SU-DHL-6 (cell line): Measurements from ENCODE around the gene GNAQ.

Experiments used
- H2AFZ ChIP-seq: fragments of 200-600 bp; sonication (generic); 2 replicates; pipeline ENCODE4 v1.6.1; 2014; ENCODE audit warnings: low read depth, mild to moderate bottlenecking, moderate library complexity, mixed read lengths, antibody characterized with exemption, low read length; ENCODE audit not compliant: severe bottlenecking
- H3F3A ChIP-seq: fragments of 200-600 bp; shearing (Covaris generic); 2 replicates; pipeline ENCODE4 v1.6.0; 2016; ENCODE audit warnings: antibody characterized with exemption, mild to moderate bottlenecking; ENCODE audit not compliant: insufficient read depth
- H3K27ac ChIP-seq: fragments of 200-600 bp; sonication (generic); 2 replicates; pipeline ENCODE4 v1.5.1; 2016; ENCODE audit warnings: low read depth, mild to moderate bottlenecking, low read length, moderate library complexity, mixed read lengths
- H3K27me3 ChIP-seq: fragments of 200-600 bp; sonication (generic), shearing (Covaris generic); 2 replicates; pipeline ENCODE4 v1.6.0; 2014; ENCODE audit warnings: mild to moderate bottlenecking, low read length
- H3K36me3 ChIP-seq: fragments of 200-600 bp; sonication (generic); 2 replicates; pipeline ENCODE4 v1.6.1; 2014; ENCODE audit warnings: mild to moderate bottlenecking, low read length, mixed read lengths
- H3K4me2 ChIP-seq: fragments of 300-600, 200-600 bp; shearing (Covaris generic), sonication (generic); 2 replicates; pipeline ENCODE4 v1.6.0; 2014; ENCODE audit warnings: low read length, low read depth, mild to moderate bottlenecking; ENCODE audit not compliant: poor library complexity, severe bottlenecking
- H3K4me3 ChIP-seq: fragments of 200-600 bp; sonication (generic); 2 replicates; pipeline ENCODE4 v1.5.1; 2014; ENCODE audit warnings: antibody characterized with exemption, low read length, mild to moderate bottlenecking, mixed read lengths; ENCODE audit not compliant: insufficient read depth, poor library complexity, severe bottlenecking
- H3K79me2 ChIP-seq: fragments of 200-600 bp; sonication (generic); 2 replicates; pipeline ENCODE4 v1.6.1; 2014; ENCODE audit warnings: mild to moderate bottlenecking, low read length, moderate library complexity; ENCODE audit not compliant: insufficient read depth
- H3K9ac ChIP-seq: fragments of 200-600 bp; sonication (generic); 2 replicates; pipeline ENCODE4 v1.7.0; 2014; ENCODE audit warnings: mild to moderate bottlenecking, low read length
- H3K9me2 ChIP-seq: fragments of 200-600 bp; sonication (generic); replicated peaks from 2 replicates; pipeline ENCODE4 v1.6.1; 2014; ENCODE audit warnings: low read length; ENCODE audit not compliant: insufficient read depth
- H3K9me3 ChIP-seq: fragments of 200-600 bp; sonication (generic); 2 replicates; pipeline ENCODE4 v1.6.1; 2014; ENCODE audit warnings: low read length, mixed read lengths; ENCODE audit not compliant: insufficient read depth
- H4K20me1 ChIP-seq: fragments of 200-600 bp; sonication (generic); 2 replicates; pipeline ENCODE4 v1.6.1; 2014; ENCODE audit warnings: low read depth, mild to moderate bottlenecking, antibody characterized with exemption, low read length, moderate library complexity, mixed read lengths
- EZH2phosphoT487 ChIP-seq: fragments of 200-600 bp; sonication (generic), shearing (Covaris generic); conservative IDR thresholded peaks from 2 replicates; pipeline ENCODE4 v1.6.1; 2018; ENCODE audit warnings: mild to moderate bottlenecking, antibody characterized with exemption, low read length, moderate library complexity, mixed read lengths
- TF ChIP-seq, protein P1 (sequence below): fragments of 200-600 bp; sonication (generic); IDR thresholded peaks from one replicate; pipeline ENCODE4 v1.5.1; 2017; ENCODE audit warnings: antibody characterized with exemption, mild to moderate bottlenecking, low read length, moderate library complexity; ENCODE audit not compliant: insufficient read depth, poor library complexity, severe bottlenecking

The GNAQ gene

DNA sequence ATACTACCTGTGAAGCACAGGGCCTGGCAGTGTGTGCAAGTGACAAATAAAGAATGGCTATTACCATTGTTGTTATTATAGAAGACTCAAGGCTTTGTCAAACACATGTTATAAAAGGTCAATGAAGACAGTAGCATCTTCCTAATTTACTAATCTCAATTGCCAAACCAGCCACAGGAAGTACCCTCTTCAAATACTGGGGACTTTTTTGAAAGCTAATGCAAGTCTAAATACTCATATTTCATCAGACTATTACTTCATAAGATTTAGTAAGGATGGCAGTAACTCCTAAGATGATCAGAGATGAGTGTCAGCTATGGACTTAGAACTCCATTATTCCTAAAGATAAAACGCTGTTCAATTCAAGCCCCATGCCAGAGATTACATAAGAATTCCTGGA, 43.0 kb downstream of the GNAQ start:
- no peak overlapping the region for H3K27ac ChIP-seq
- H3K9me2 ChIP-seq = no peaks in the 10 kb centered on the region
- H3K9ac ChIP-seq = no peak overlapping the region
- no peak overlapping the region for H2AFZ ChIP-seq
- H4K20me1 ChIP-seq = no peaks in the 10 kb centered on the region
- H3K4me2 ChIP-seq = no peak overlapping the region
- H3K27me3 ChIP-seq = no peaks in the 10 kb centered on the region
- TF ChIP-seq EZH2phosphoT487 = no peak
- TF ChIP-seq, protein P1, sequence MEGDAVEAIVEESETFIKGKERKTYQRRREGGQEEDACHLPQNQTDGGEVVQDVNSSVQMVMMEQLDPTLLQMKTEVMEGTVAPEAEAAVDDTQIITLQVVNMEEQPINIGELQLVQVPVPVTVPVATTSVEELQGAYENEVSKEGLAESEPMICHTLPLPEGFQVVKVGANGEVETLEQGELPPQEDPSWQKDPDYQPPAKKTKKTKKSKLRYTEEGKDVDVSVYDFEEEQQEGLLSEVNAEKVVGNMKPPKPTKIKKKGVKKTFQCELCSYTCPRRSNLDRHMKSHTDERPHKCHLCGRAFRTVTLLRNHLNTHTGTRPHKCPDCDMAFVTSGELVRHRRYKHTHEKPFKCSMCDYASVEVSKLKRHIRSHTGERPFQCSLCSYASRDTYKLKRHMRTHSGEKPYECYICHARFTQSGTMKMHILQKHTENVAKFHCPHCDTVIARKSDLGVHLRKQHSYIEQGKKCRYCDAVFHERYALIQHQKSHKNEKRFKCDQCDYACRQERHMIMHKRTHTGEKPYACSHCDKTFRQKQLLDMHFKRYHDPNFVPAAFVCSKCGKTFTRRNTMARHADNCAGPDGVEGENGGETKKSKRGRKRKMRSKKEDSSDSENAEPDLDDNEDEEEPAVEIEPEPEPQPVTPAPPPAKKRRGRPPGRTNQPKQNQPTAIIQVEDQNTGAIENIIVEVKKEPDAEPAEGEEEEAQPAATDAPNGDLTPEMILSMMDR = no peak
- no peaks in the 10 kb centered on the region for H3K36me3 ChIP-seq
- no peaks in the 10 kb centered on the region for H3K79me2 ChIP-seq
- no peaks in the 10 kb centered on the region for H3K9me3 ChIP-seq
- no peaks in the 10 kb centered on the region for H3F3A ChIP-seq
- H3K4me3 ChIP-seq = no peak overlapping the region

GRCh38 chr9:77987880-77988525, 43.6 kb downstream of the GNAQ start:
- no peak overlapping the region for H3K9ac ChIP-seq
- no peak overlapping the region for H2AFZ ChIP-seq
- no peaks in the 10 kb centered on the region for H4K20me1 ChIP-seq
- H3K4me3 ChIP-seq = no peak overlapping the region
- no peaks in the 10 kb centered on the region for H3K79me2 ChIP-seq
- no peaks in the 10 kb centered on the region for H3K27me3 ChIP-seq
- no peaks in the 10 kb centered on the region for H3K9me3 ChIP-seq
- H3K36me3 ChIP-seq = no peaks in the 10 kb centered on the region
- H3F3A ChIP-seq = no peaks in the 10 kb centered on the region
- H3K4me2 ChIP-seq = no peak overlapping the region
- H3K9me2 ChIP-seq = no peaks in the 10 kb centered on the region
- TF ChIP-seq, protein P1 = no peak
- no peak for TF ChIP-seq EZH2phosphoT487
- H3K27ac ChIP-seq = no peak overlapping the region

DNA sequence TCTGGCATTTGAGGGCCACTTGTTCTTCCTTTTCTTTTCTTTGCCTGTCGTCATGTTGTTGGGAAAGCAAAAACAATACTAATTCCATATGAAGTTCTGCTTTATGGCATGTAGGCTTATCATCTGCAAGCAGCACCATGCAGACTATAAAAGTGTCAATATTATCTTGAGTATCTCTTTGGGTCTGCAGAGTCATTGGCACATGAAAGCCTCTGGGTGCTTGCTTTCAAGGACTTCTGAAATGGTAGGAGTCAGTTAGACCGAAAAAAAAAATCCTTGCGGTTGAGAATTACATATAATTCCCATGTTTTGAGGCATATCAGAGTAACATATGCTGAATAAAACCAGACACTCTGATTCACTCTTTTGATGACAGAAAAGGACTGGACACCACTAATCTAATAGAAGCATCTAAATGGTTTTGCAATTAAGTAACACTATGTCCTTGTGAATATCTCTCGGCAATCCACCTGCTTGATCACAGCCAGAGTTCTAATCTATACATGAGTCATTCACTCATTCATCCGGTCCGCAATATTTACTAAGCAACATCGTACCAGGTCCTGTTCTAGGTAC, 44.4 kb downstream of the GNAQ start:
- Histone ChIP-seq H3K4me3 (no peak overlapping the region), H3K79me2 (no peaks in the 10 kb centered on the region), H3K9me3 (no peaks in the 10 kb centered on the region), H3K9ac (no peak overlapping the region), H4K20me1 (no peaks in the 10 kb centered on the region), H2AFZ (no peak overlapping the region), H3K4me2 (no peak overlapping the region), H3K36me3 (no peaks in the 10 kb centered on the region), H3K9me2 (no peaks in the 10 kb centered on the region), H3F3A (no peaks in the 10 kb centered on the region), H3K27ac (no peak overlapping the region), H3K27me3 (no peaks in the 10 kb centered on the region)
- TF ChIP-seq, protein P1 = no peak
- no peak for TF ChIP-seq EZH2phosphoT487
